Activated naive CD4-positive, alpha-beta T cell treated with anti-CD3 and anti-CD28 coated beads, Interleukin-2, amount 10 ng/mL, durations not matched to agents 7 days and 5 days (primary cell): ENCODE data around the gene UFL1.
"Not testable (repeated sequence)": the region's sequence is repeated elsewhere in the genome, so short reads cannot be mapped to it uniquely, and the experiment has no call there.

Source experiments
- CTCF ChIA-PET: fragments of 350-600 bp; sonication (Branson Sonifier 250); formaldehyde crosslinking; loops from one replicate; lab custom pipeline; 2021; ENCODE audit warnings: antibody characterized with exemption; lab: Charles Lee
- DNase-seq: peaks from one replicate; pipeline ENCODE4 v3.0.0-alpha.2; 2020
- H3K27ac Mint-ChIP-seq: one replicate; pipeline ENCODE4 v1.8.0; 2021; ENCODE audit warnings: mild to moderate bottlenecking, moderate library complexity, mixed read lengths
- H3K27me3 Mint-ChIP-seq: one replicate; pipeline ENCODE4 v1.8.0; 2021; ENCODE audit warnings: mild to moderate bottlenecking, mixed read lengths
- H3K36me3 Mint-ChIP-seq: one replicate; pipeline ENCODE4 v1.8.0; 2021; ENCODE audit warnings: mixed read lengths
- H3K4me1 Mint-ChIP-seq: one replicate; pipeline ENCODE4 v1.8.0; 2021; ENCODE audit warnings: mixed read lengths
- H3K4me3 Mint-ChIP-seq: one replicate; pipeline ENCODE4 v1.8.0; 2021; ENCODE audit warnings: mild to moderate bottlenecking, moderate library complexity, mixed read lengths
- H3K9me3 Mint-ChIP-seq: one replicate; pipeline ENCODE4 v1.8.0; 2021; ENCODE audit warnings: mixed read lengths

The UFL1 gene

GRCh38 chr6:96521644-96522464, at the start of gene UFL1:
Gene UFL1, plus strand, starts transcription at chr6:96521806. Its CDS starts 68 bp downstream, at chr6:96521874.
- DNase-seq, result peak; percentile 94
- H3K4me1 Mint-ChIP-seq, result peaks cover 34% of the 10 kb centered on the region
- CTCF ChIA-PET, result no interaction called here
- H3K27ac Mint-ChIP-seq, result peak within 1 kb of the TSS; percentile 100
- peak within 1 kb of the TSS; percentile 100 for H3K4me3 Mint-ChIP-seq
- no peaks in the 10 kb centered on the region for H3K9me3 Mint-ChIP-seq
- H3K27me3 Mint-ChIP-seq, result no peaks in the 10 kb centered on the region
- H3K36me3 Mint-ChIP-seq, result peaks cover 12% of the 10 kb centered on the region

DNA sequence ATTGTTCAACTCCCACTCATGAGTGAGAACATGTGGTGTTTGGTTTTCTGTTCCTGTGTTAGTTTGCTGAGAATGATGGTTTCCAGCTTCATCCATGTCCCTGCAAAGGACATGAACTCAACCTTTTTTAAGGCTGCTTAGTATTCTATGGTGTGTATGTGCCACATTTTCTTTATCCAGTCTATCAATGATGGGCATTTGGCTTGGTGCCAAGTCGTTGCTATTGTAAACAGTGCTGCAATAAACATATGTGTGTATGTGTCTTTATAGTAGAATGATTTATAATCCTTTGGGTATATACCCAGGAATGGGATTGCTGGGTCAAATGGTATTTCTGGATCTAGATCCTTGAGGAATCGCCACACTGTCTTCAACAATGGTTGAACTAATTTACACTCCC, 49.3 kb upstream of the UFL1 start:
- H3K4me1 Mint-ChIP-seq, H3K9me3 Mint-ChIP-seq, H3K27me3 Mint-ChIP-seq, DNase-seq, H3K4me3 Mint-ChIP-seq, H3K36me3 Mint-ChIP-seq, H3K27ac Mint-ChIP-seq, CTCF ChIA-PET: not testable (repeated sequence)

GRCh38 chr6:96478695-96479094, 42.9 kb upstream of the UFL1 start:
- Mint-ChIP-seq H3K36me3 (no peaks in the 10 kb centered on the region), H3K27ac (no peak overlapping the region), H3K4me1 (no peaks in the 10 kb centered on the region), H3K4me3 (no peak overlapping the region), H3K27me3 (peaks cover 6% of the 10 kb centered on the region), H3K9me3 (peaks cover 19% of the 10 kb centered on the region)
- CTCF ChIA-PET, result no interaction called here
- DNase-seq, result no peak

- H3K4me3 Mint-ChIP-seq, result no peak overlapping the region
- CTCF ChIA-PET, result no interaction called here
- peaks cover 1% of the 10 kb centered on the region for H3K4me1 Mint-ChIP-seq
- no peaks in the 10 kb centered on the region for H3K36me3 Mint-ChIP-seq
- no peaks in the 10 kb centered on the region for H3K27me3 Mint-ChIP-seq
- H3K27ac Mint-ChIP-seq, result no peak overlapping the region
- H3K9me3 Mint-ChIP-seq, result peaks cover 33% of the 10 kb centered on the region
- DNase-seq, result no peak
These were observed 29.7 kb upstream of the UFL1 start for GRCh38 chr6:96491926-96492325.

GRCh38 chr6:96499781-96500180, 21.8 kb upstream of the UFL1 start:
- Mint-ChIP-seq H3K36me3 (peaks cover 17% of the 10 kb centered on the region), H3K9me3 (peaks cover 29% of the 10 kb centered on the region), H3K4me1 (peaks cover 31% of the 10 kb centered on the region), H3K4me3 (no peak overlapping the region), H3K27ac (peak overlapping the region; percentile 81), H3K27me3 (no peaks in the 10 kb centered on the region)
- CTCF ChIA-PET, result interaction anchor here (0.7 kb wide), 1 partner anchor 560 kb away, joined by 3 read pairs; no protein-coding TSS in a partner anchor
- peak; percentile 76 for DNase-seq

- H3K27me3 Mint-ChIP-seq, result no peaks in the 10 kb centered on the region
- no peak for DNase-seq
- H3K9me3 Mint-ChIP-seq, result peaks cover 20% of the 10 kb centered on the region
- peaks cover 24% of the 10 kb centered on the region for H3K4me1 Mint-ChIP-seq
- H3K36me3 Mint-ChIP-seq, result peaks cover 19% of the 10 kb centered on the region
- H3K4me3 Mint-ChIP-seq, result no peak overlapping the region
- no peak overlapping the region for H3K27ac Mint-ChIP-seq
- CTCF ChIA-PET, result no interaction called here
These were observed 18.7 kb upstream of the UFL1 start for GRCh38 chr6:96502915-96503314.

GRCh38 chr6:96505363-96505762, 16.2 kb upstream of the UFL1 start:
- Mint-ChIP-seq H3K4me3 (no peak overlapping the region), H3K27me3 (no peaks in the 10 kb centered on the region)

GRCh38 chr6:96509281-96509680, 12.3 kb upstream of the UFL1 start:
- Mint-ChIP-seq H3K27ac (no peak overlapping the region), H3K9me3 (peaks cover 12% of the 10 kb centered on the region), H3K36me3 (peaks cover 31% of the 10 kb centered on the region), H3K4me1 (no peaks in the 10 kb centered on the region), H3K27me3 (no peaks in the 10 kb centered on the region), H3K4me3 (no peak overlapping the region)
- no peak for DNase-seq
- CTCF ChIA-PET, result no interaction called here

More at GRCh38 chr6:96505363-96505762, 16.2 kb upstream of the UFL1 start:
- Mint-ChIP-seq H3K27ac (no peak overlapping the region), H3K9me3 (peaks cover 17% of the 10 kb centered on the region), H3K4me1 (peaks cover 3% of the 10 kb centered on the region), H3K36me3 (peaks cover 18% of the 10 kb centered on the region)
- CTCF ChIA-PET, result no interaction called here
- DNase-seq, result no peak

DNA sequence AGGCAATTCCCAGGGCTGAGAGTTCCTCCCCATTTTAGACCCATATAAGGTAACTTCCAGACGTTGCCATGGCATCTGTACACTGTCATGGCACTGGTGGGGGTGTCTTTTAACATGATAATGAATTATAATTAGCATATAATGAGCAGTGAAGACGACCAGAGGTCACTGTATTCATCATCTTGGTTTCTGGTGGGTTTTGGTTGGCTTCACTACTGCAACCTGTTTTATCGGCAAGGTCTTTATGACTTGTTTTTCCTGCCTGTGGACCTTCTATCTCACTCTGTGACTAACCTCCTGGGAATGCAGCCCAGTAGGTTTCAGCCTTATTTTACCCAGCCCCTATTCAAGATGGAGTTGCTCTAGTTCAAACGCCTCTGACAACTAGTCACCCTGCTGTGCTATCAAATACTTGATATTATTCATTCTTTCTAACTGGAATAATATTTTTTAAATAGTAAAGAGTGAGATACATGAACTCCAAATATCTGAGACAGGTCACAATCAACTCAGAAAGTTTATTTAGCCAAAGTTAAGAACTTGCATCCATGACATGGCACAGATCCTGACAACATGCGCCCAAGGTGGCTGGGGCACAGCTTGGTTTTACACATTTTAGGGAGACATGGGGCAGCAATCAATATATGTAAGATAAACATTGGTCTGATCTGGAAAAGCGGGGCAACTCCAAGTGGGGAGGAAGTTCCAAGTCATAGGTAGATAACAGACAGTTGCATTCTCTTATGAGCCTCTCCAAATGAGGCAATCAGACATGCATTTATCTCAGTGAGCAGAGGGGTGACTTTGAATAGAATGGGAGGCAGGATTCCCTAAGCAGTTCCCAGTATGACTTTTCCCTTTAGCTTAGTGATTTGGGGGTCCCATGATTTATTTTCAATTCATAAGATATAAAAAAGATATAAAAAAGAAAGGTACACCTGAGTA, 1.2 kb upstream of the UFL1 start:
- H3K9me3 Mint-ChIP-seq, result no peaks in the 10 kb centered on the region
- CTCF ChIA-PET, result no interaction called here
- DNase-seq, result no peak
- H3K36me3 Mint-ChIP-seq, result peaks cover 6% of the 10 kb centered on the region
- peak overlapping the region; percentile 100 for H3K4me3 Mint-ChIP-seq
- no peaks in the 10 kb centered on the region for H3K27me3 Mint-ChIP-seq
- H3K4me1 Mint-ChIP-seq, result peaks cover 29% of the 10 kb centered on the region
- H3K27ac Mint-ChIP-seq, result peak overlapping the region; percentile 100

GRCh38 chr6:96521306-96521643, 331 bp upstream of the UFL1 start:
- peaks cover 32% of the 10 kb centered on the region for H3K4me1 Mint-ChIP-seq
- no peaks in the 10 kb centered on the region for H3K9me3 Mint-ChIP-seq
- H3K27ac Mint-ChIP-seq, result peak overlapping the region; percentile 100
- no peaks in the 10 kb centered on the region for H3K27me3 Mint-ChIP-seq
- CTCF ChIA-PET, result no interaction called here
- peak overlapping the region; percentile 100 for H3K4me3 Mint-ChIP-seq
- H3K36me3 Mint-ChIP-seq, result peaks cover 9% of the 10 kb centered on the region
- no peak for DNase-seq

DNA sequence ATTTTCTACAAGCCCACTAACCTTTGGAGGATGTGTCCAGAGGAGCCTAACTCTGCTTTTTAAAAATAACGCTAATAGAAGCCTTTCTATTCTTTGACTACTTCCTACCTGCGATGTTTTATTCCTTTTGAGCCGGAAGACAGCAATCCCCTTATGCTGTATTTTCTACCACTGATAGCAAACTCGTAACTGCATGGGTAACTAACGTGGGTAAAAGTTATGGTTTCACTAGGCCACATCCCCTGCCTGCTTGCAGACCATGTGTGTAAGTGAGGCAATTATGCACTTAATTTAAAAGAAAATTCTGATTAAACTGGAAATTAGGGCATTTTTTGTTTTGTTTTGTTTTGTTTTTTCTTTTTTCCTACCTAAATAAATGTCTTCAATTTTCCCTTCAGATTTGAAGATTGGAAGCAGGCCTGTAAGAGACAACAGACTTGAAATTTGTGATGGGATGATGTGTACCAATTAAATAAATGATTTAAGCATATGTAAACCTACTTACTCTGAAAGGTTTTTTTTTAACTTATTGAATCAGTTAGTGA, 931 bp downstream of the UFL1 start:
- Mint-ChIP-seq H3K4me3 (peak overlapping the region; percentile 100), H3K4me1 (peaks cover 34% of the 10 kb centered on the region), H3K36me3 (peaks cover 15% of the 10 kb centered on the region), H3K27ac (peak overlapping the region; percentile 100), H3K27me3 (no peaks in the 10 kb centered on the region), H3K9me3 (no peaks in the 10 kb centered on the region)
- no peak for DNase-seq
- CTCF ChIA-PET, result no interaction called here

DNA sequence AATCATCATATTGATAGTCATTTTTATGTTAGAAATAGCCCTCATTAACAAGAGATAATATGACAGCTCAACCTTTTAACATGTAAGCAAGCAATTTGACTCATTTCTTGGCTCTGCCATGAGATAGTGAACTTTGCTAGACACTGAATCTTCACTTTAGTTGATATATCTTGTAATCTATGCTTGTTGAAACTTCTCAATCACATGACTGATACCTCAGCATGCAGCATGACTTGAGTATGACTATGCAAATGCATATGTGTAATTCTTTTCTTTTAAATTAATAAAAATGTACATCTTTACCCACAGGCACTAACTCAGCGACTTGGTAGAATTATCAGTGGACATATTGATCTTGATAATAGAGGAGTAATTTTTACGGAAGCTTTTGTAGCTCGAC, 6.6 kb downstream of the UFL1 start:
- CTCF ChIA-PET, result interaction anchor here (1.6 kb wide), 1 partner anchor 16 kb away, joined by 3 read pairs; no protein-coding TSS in a partner anchor
- Mint-ChIP-seq H3K27me3 (no peaks in the 10 kb centered on the region), H3K4me1 (peaks cover 14% of the 10 kb centered on the region), H3K9me3 (no peaks in the 10 kb centered on the region), H3K36me3 (peaks cover 49% of the 10 kb centered on the region), H3K4me3 (no peak overlapping the region), H3K27ac (no peak overlapping the region)
- DNase-seq, result no peak

DNA sequence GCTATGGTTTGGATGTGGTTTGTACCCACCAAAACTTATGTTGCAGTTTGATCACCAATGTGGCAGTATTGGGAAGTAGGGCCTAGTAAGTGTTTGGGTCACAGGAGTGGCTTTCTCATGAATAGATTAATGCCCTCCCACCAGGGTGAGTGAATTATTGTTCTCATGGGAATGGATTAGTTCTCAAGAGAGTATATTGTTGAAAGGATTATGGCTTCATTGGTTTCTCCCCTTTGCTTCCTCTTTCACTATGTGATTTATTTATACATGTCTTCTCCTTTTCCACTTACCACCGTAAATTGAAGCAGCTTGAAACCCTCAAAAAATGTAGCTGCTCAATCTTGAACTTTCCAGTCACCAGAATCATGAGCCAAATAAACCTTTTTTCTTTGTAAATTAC, 10.8 kb downstream of the UFL1 start:
- CTCF ChIA-PET, result no interaction called here
- no peak overlapping the region for H3K27ac Mint-ChIP-seq

GRCh38 chr6:96537726-96538125, 16.1 kb downstream of the UFL1 start:
- H3K4me1 Mint-ChIP-seq, result no peaks in the 10 kb centered on the region
- H3K27me3 Mint-ChIP-seq, result no peaks in the 10 kb centered on the region
- no peak for DNase-seq
- no peak overlapping the region for H3K4me3 Mint-ChIP-seq
- H3K27ac Mint-ChIP-seq, result no peak overlapping the region
- CTCF ChIA-PET, result no interaction called here
- no peaks in the 10 kb centered on the region for H3K9me3 Mint-ChIP-seq
- H3K36me3 Mint-ChIP-seq, result peaks cover 26% of the 10 kb centered on the region

More for the DNA sequence above, 10.8 kb downstream of the UFL1 start:
- no peak for DNase-seq
- Mint-ChIP-seq H3K36me3 (peaks cover 43% of the 10 kb centered on the region), H3K27me3 (no peaks in the 10 kb centered on the region), H3K4me3 (no peak overlapping the region), H3K4me1 (peaks cover 6% of the 10 kb centered on the region), H3K9me3 (no peaks in the 10 kb centered on the region)
